GM12878 (cell line): Measurements from ENCODE around the gene COPS8. TPM values are rescaled to one million over a fixed set of nuclear protein-coding genes. Genes with fewer than 3 reads are reported as not detected.

ENCODE experiments used
- ATAC-seq: fragments of 200-7000 bp; cut with Tn5 transposase; 3 replicates; pipeline ENCODE4 v1.9.1; 2020; ENCODE audit warnings: mild to moderate bottlenecking, moderate library complexity
- BruUV-seq: library from RNA; stranded (reverse); fragments of 400-500 nt; replicated peaks from 2 replicates; lab custom pipeline; 2021; lab: Mats Ljungman, UMichigan
- CTCF ChIA-PET: fragments of 300-600 bp; sonication (Branson Sonifier 250); formaldehyde crosslinking; extraction: SDS; loops from one replicate; lab custom pipeline; 2021; ENCODE audit warnings: inconsistent platforms; lab: Yijun Ruan, JAX
- POLR2A ChIA-PET: fragments of 350-600 bp; formaldehyde crosslinking; extraction: SDS; loops from one replicate; lab custom pipeline; 2021; ENCODE audit warnings: inconsistent platforms; lab: Charles Lee
- RAD21 ChIA-PET: fragments of 300-600 bp; sonication (Branson Sonifier 250); formaldehyde crosslinking; loops from one replicate; lab custom pipeline; 2023; ENCODE audit warnings: antibody characterized with exemption; ENCODE audit not compliant: unreplicated experiment; lab: Charles Lee
- SMC1A ChIA-PET: fragments of 300-600 bp; sonication (Branson Sonifier 250); formaldehyde crosslinking; loops from one replicate; lab custom pipeline; 2023; ENCODE audit not compliant: unreplicated experiment, uncharacterized antibody; lab: Charles Lee
- DNase-seq: peaks from one replicate; pipeline ENCODE4 v3.0.0-alpha.2; 2011; ENCODE audit warnings: low read depth, low spot score
- FAIRE-seq: peaks from 3 replicates; lab custom pipeline; 2011; peaks lifted over from hg19 to GRCh38; lab: Jason Lieb, UNC
- H2AFZ ChIP-seq: 2 replicates; pipeline ENCODE4 v1.6.0; 2011; ENCODE audit warnings: low read depth, low read length, control low read depth; ENCODE audit not compliant: control insufficient read depth
- H3K27ac ChIP-seq: 2 replicates; pipeline ENCODE4 v1.5.1; 2011; ENCODE audit warnings: control low read depth; ENCODE audit not compliant: control insufficient read depth, insufficient read depth
- H3K27me3 ChIP-seq, 2 experiments: replicated peaks in 1 of 2; 2 replicates each; pipeline versions ENCODE4 v1.6.0 to v1.6.1; 2011; ENCODE audit warnings: low read length in 1 of 2; ENCODE audit not compliant: control insufficient read depth in 2 of 2, insufficient read depth in 2 of 2
- H3K36me3 ChIP-seq, 2 experiments: 2 replicates each; pipeline ENCODE4 v1.5.1; 2011; ENCODE audit warnings: low read length in 1 of 2; ENCODE audit not compliant: control insufficient read depth in 2 of 2, insufficient read depth in 2 of 2
- H3K4me1 ChIP-seq: 2 replicates; pipeline ENCODE4 v1.6.1; 2011; ENCODE audit warnings: mild to moderate bottlenecking, low read length, moderate library complexity, mixed read lengths; ENCODE audit not compliant: control insufficient read depth, insufficient read depth
- H3K4me2 ChIP-seq: 2 replicates; pipeline ENCODE4 v1.6.0; 2011; ENCODE audit warnings: control low read depth; ENCODE audit not compliant: control insufficient read depth, insufficient read depth
- H3K4me3 ChIP-seq: fragments of 200-600 bp; sonication (generic); 2 replicates; pipeline ENCODE4 v1.5.1; 2016
- H3K79me2 ChIP-seq: 2 replicates; pipeline ENCODE4 v1.6.0; 2011; ENCODE audit warnings: low read length; ENCODE audit not compliant: control insufficient read depth, insufficient read depth
- H3K9ac ChIP-seq: 2 replicates; pipeline ENCODE4 v1.8.0; 2011; ENCODE audit warnings: low read length, control low read depth, mixed read lengths; ENCODE audit not compliant: control insufficient read depth, insufficient read depth
- H3K9me3 ChIP-seq: replicated peaks from 3 replicates; pipeline ENCODE4 v1.5.1; 2011; ENCODE audit warnings: mild to moderate bottlenecking, low read length; ENCODE audit not compliant: control insufficient read depth, insufficient read depth
- H4K20me1 ChIP-seq: 2 replicates; pipeline ENCODE4 v1.6.0; 2011; ENCODE audit not compliant: control insufficient read depth, insufficient read depth
- ASH2L ChIP-seq: fragments of 300-600, 200-600 bp; sonication (generic); IDR thresholded peaks from 2 replicates; pipeline ENCODE4 v1.6.1; 2017; ENCODE audit warnings: low read depth, mild to moderate bottlenecking, borderline replicate concordance
- EGR1 ChIP-seq, 2 experiments: IDR thresholded peaks; 1 replicate in 1 of 2; 2 replicates in 1 of 2; pipeline ENCODE4 v1.6.1; 2011 to 2012; ENCODE audit warnings: low read depth in 2 of 2, low read length in 2 of 2, borderline replicate concordance in 1 of 2, mild to moderate bottlenecking in 1 of 2, moderate library complexity in 1 of 2
- EZH2 ChIP-seq: IDR thresholded peaks from 2 replicates; pipeline ENCODE4 v1.6.1; 2012; ENCODE audit warnings: low read depth, mild to moderate bottlenecking, control low read depth, inconsistent platforms, low read length, borderline replicate concordance; ENCODE audit not compliant: control insufficient read depth
- GATAD2B ChIP-seq: fragments of 450-650 bp; conservative IDR thresholded peaks from 2 replicates; pipeline ENCODE4 v1.6.1; 2017; ENCODE audit warnings: low read depth, mild to moderate bottlenecking, moderate library complexity
- HCFC1 ChIP-seq: fragments of 150-350 bp; IDR thresholded peaks from 2 replicates; pipeline ENCODE4 v1.6.1; 2014; ENCODE audit warnings: low read length
- MYC ChIP-seq: IDR thresholded peaks from 2 replicates; pipeline ENCODE4 v1.6.1; 2011; ENCODE audit warnings: mild to moderate bottlenecking, low read length, moderate library complexity, inconsistent platforms; ENCODE audit not compliant: insufficient read depth, insufficient replicate concordance, insufficient read length, severe bottlenecking
- PAX5 ChIP-seq: IDR thresholded peaks from 2 replicates; pipeline ENCODE4 v1.6.1; 2011; ENCODE audit warnings: low read depth, low read length, borderline replicate concordance
- TCF3 ChIP-seq: IDR thresholded peaks from 2 replicates; pipeline ENCODE4 v1.6.1; 2012; ENCODE audit warnings: low read depth, mild to moderate bottlenecking, low read length, borderline replicate concordance; ENCODE audit not compliant: insufficient read depth
- ZBED1 ChIP-seq: IDR thresholded peaks from 2 replicates; pipeline ENCODE4 v1.6.1; 2016; ENCODE audit warnings: borderline replicate concordance
- WGBS: methylation state at CpG from one replicate; pipeline ENCODE4 v1.1.6; 2016; ENCODE audit warnings: low lambda C conversion rate; ENCODE audit not compliant: insufficient replicate concordance, insufficient coverage; ENCODE audit errors: missing lambda C conversion rate; 5-methylcytosine and 5-hydroxymethylcytosine counted together
- in situ Hi-C: fragments of 300-500 bp; cut with MboI; formaldehyde crosslinking; loops from 9 replicates; pipeline ENCODE4 v1.14.3; 2018; ENCODE audit warnings: mixed read lengths
- intact Hi-C: fragments of 100-400 bp; cut with micrococcal nuclease; formaldehyde crosslinking; loops from one replicate; pipeline ENCODE4 v1.14.2; 2022; ENCODE audit not compliant: unreplicated experiment
- polyA plus RNA-seq, 11 experiments: library from polyadenylated mRNA; depleted of rRNA in 4 of 11; unstranded in 6 of 11; stranded (reverse) in 5 of 11; fragments of >200 nt; fragmentation: Nextera tagmentation in 4 of 11; fragmentation: Illumina TruSeq in 1 of 11; extraction: Ambion mirVana in 4 of 11; extraction: Trizol in 1 of 11; gene quantifications; 1 replicate in 1 of 11; 2 replicates in 10 of 11; pipeline versions ENCODE4 v1.2.1 to v1.2.3, GENCODE V29; 2011 to 2016; ENCODE audit warnings: inconsistent platforms in 2 of 11, missing spikeins in 2 of 11, low read depth in 1 of 11
- total RNA-seq, 4 experiments: library from RNA; depleted of rRNA in 3 of 4; stranded (reverse); fragments of >200 nt in 3 of 4; fragmentation: Illumina TruSeq in 1 of 4; extraction: Trizol in 1 of 4; gene quantifications; 2 replicates each; pipeline versions ENCODE4 v1.2.1 to v1.2.3, GENCODE V29; 2013 to 2021

COPS8 gene
- total and polyA plus RNA-seq, 10 of the 15 experiments (the other 5 are each of a cell fraction or from before 2014, with no cell fraction given): 44.0 to 134 (median 107) TPM

DNA sequence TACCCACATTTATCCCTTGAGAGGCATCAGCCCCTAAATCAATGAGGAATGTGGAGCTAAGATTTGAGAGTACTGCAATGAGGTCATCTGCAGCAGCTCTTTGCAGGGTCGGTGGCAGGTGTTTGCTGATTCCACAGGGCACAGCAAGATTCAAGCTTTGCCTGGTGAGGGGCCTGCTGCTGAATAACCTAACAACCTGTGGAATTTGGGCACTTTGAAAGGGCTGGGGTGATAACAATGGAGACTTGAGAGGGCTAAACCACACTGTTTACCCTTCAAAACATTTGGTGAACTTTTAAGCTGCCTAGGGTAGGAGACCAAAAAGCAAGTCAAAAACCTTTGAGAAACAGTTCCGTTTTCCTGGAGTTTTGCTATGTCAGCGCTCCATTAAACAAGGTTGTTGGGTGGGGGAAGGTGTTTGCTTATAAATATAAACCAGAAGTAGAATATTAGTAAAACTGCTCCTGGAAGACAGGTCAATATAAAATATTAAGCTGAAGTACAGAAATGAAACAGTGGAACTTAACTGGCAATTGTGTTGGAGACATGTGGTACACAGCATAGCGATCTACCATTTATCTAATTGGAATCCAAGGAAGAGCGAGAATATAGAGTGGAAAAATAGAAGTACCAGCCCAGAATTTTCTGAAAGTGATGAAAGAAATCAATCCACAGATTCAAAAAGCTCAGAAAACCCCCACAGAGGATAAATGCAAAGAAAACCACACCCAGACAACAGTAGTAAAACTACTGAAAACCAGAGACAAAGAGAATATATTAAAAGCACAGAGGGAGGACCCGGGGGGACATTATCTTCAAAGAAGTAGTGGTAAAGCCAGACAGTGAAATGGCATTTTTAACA is 15.7 kb downstream of the COPS8 start:
- Histone ChIP-seq H3K79me2 (no peaks in the 10 kb centered on the region), H3K9ac (no peak overlapping the region), H3K4me1 (no peaks in the 10 kb centered on the region), H4K20me1 (no peaks in the 10 kb centered on the region), H3K36me3 (peaks cover 0 to 17% of the 10 kb centered on the region in 2 experiments; a peak in 3 of 4 replicates), H3K9me3 (no peaks in the 10 kb centered on the region), H3K27ac (no peak overlapping the region), H3K27me3 (no peaks in the 10 kb centered on the region), H2AFZ (no peak overlapping the region), H3K4me2 (no peak overlapping the region), H3K4me3 (no peak overlapping the region)
- no TSS peak for BruUV-seq
- CTCF ChIA-PET: no interaction called here
- SMC1A ChIA-PET: interaction anchor here (1.4 kb wide), 1 partner anchor 13 kb away, joined by 4 read pairs; no protein-coding TSS in a partner anchor
- in situ Hi-C loops: no loop called here
- FAIRE-seq (no peak), ATAC-seq (no peak), DNase-seq (no peak)
- TF ChIP-seq EGR1 (IDR thresholded peaks at IDR 0.05; ENCODE audit: borderline replicate concordance in 1 of 2, low read depth in 2 of 2, low read length in 2 of 2) (no peak), GATAD2B (no peak), TCF3 (no peak), EZH2 (no peak), HCFC1 (no peak), ASH2L (no peak), ZBED1 (no peak), MYC (no peak), PAX5 (no peak)
- RAD21 ChIA-PET: no interaction called here
- intact Hi-C loops: no loop called here
- 100% methylated on average over 6 of the region's 6 CpGs for WGBS
- POLR2A ChIA-PET: interaction anchor here (0.8 kb wide), 1 partner anchor 15 kb away, joined by 3 read pairs; no protein-coding TSS in a partner anchor
